Type B pancreatic cell (in vitro differentiated cells): Measurements from ENCODE around the gene NAV2. TPM values are rescaled to one million over a fixed set of nuclear protein-coding genes. Genes with fewer than 3 reads are reported as not detected.
A peak's percentile ranks its signal among the peaks of the same experiment; 100 is the strongest.

Experiments
- DNase-seq: peaks from one replicate; pipeline ENCODE4 v3.0.0; 2021; ENCODE audit warnings: mixed read lengths; ENCODE audit not compliant: unreplicated experiment; ENCODE audit errors: extremely low spot score
- H3K27ac Mint-ChIP-seq: 2 replicates; pipeline ENCODE4 v1.8.0; 2021; ENCODE audit warnings: mild to moderate bottlenecking, mixed read lengths
- H3K27me3 Mint-ChIP-seq: 2 replicates; pipeline ENCODE4 v1.8.0; 2021; ENCODE audit warnings: mixed read lengths
- H3K36me3 Mint-ChIP-seq: 2 replicates; pipeline ENCODE4 v1.8.0; 2021; ENCODE audit warnings: mixed read lengths
- H3K4me1 Mint-ChIP-seq: one replicate; pipeline ENCODE4 v1.8.0; 2021; ENCODE audit warnings: mixed read lengths; ENCODE audit not compliant: unreplicated experiment
- H3K4me3 Mint-ChIP-seq: 2 replicates; pipeline ENCODE4 v1.8.0; 2021; ENCODE audit warnings: mild to moderate bottlenecking, mixed read lengths
- H3K9me3 Mint-ChIP-seq: 2 replicates; pipeline ENCODE4 v1.8.0; 2021; ENCODE audit warnings: mixed read lengths
- CTCF ChIP-seq: fragments of 200-600 bp; sonication (generic); conservative IDR thresholded peaks from 2 replicates; pipeline ENCODE4 v1.5.0; 2021; ENCODE audit warnings: antibody characterized with exemption, mild to moderate bottlenecking
- total RNA-seq: library from RNA; stranded (reverse); gene quantifications from 2 replicates; pipeline ENCODE4 v1.2.1, GENCODE V29; 2021; ENCODE audit warnings: low replicate concordance

The NAV2 gene
- total RNA-seq, 1 donor from 2014 or later, result 54.2 TPM

DNA sequence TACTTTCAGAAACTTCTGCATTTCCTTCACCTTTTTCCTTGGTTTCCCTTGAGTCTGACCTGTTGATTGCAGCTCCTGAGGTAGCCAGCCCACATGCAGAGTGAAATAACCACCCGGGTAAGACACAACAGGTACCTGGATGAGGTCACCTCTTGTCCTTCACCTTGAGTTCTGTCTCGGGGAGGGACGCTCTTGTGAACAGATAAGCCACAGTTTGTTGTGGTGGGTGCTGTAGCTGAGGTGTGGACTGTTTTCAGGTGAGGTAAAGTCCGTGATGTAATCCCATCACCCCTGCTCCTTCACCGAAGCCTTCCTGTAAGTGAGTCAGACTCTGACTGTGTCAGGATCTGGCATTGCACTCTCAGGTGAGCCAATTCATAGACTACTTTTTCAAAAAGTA is 183.1 kb downstream of the NAV2 start:
- Mint-ChIP-seq H3K27me3 (no peaks in the 10 kb centered on the region), H3K36me3 (peaks cover 36% of the 10 kb centered on the region), H3K27ac (no peak overlapping the region), H3K4me3 (no peak overlapping the region), H3K4me1 (peaks cover 4% of the 10 kb centered on the region), H3K9me3 (no peaks in the 10 kb centered on the region)
- no peak for DNase-seq
- TF ChIP-seq CTCF, result no peak

GRCh38 chr11:19903620-19904069 is 191.0 kb downstream of the NAV2 start:
- DNase-seq, result peak; percentile 81
- Mint-ChIP-seq H3K36me3 (peaks cover 7% of the 10 kb centered on the region), H3K9me3 (no peaks in the 10 kb centered on the region), H3K27me3 (no peaks in the 10 kb centered on the region), H3K27ac (peak overlapping the region; percentile 55), H3K4me3 (no peak overlapping the region), H3K4me1 (peaks cover 22% of the 10 kb centered on the region)
- peak; percentile 95 for TF ChIP-seq CTCF

GRCh38 chr11:19905280-19905853 is 192.7 kb downstream of the NAV2 start:
- peaks cover 3% of the 10 kb centered on the region for H3K36me3 Mint-ChIP-seq
- TF ChIP-seq CTCF, result peak; percentile 86
- no peaks in the 10 kb centered on the region for H3K27me3 Mint-ChIP-seq
- no peak overlapping the region for H3K4me3 Mint-ChIP-seq
- DNase-seq, result no peak
- H3K27ac Mint-ChIP-seq, result no peak overlapping the region
- peaks cover 22% of the 10 kb centered on the region for H3K4me1 Mint-ChIP-seq
- H3K9me3 Mint-ChIP-seq, result no peaks in the 10 kb centered on the region

DNA sequence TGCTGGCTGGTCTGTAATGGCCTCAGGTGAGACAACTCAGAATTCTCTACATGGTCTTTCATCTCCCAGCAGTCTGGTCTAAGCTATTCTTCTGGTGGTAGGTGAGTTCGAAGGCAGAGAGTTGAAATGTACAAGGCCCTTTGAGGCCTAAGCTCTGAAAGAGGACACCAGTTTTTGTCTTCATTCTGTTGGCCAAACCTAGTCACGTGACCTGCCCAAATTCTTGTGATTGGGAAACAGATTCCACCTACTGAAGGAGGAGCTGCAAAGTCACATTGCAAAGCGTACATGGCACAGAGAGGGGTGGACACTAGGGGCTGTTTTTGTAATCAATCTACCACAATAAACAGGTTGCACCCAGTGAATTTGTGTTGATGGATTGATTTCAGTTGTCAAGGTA is 193.5 kb downstream of the NAV2 start:
- Mint-ChIP-seq H3K4me1 (peaks cover 22% of the 10 kb centered on the region), H3K9me3 (no peaks in the 10 kb centered on the region), H3K36me3 (peaks cover 3% of the 10 kb centered on the region), H3K27ac (no peak overlapping the region), H3K27me3 (no peaks in the 10 kb centered on the region), H3K4me3 (no peak overlapping the region)
- no peak for DNase-seq
- TF ChIP-seq CTCF, result no peak

- Mint-ChIP-seq H3K4me1 (peaks cover 30% of the 10 kb centered on the region), H3K4me3 (no peak overlapping the region), H3K36me3 (peaks cover 3% of the 10 kb centered on the region), H3K27ac (no peak overlapping the region), H3K27me3 (no peaks in the 10 kb centered on the region), H3K9me3 (no peaks in the 10 kb centered on the region)
- DNase-seq, result no peak
- no peak for TF ChIP-seq CTCF
Observed at GRCh38 chr11:19907008-19907579, 194.5 kb downstream of the NAV2 start.
